HepG2 (cell line): Measurements from ENCODE around the gene MLLT1.

Experiments
- KAT7 ChIP-seq: IDR thresholded peaks from 2 replicates; pipeline ENCODE4 v1.6.1; 2018; ENCODE audit warnings: borderline replicate concordance, missing compliant biosample characterization
- SIN3A ChIP-seq: IDR thresholded peaks from 2 replicates; pipeline ENCODE4 v1.6.1; 2011; ENCODE audit warnings: low read depth, mild to moderate bottlenecking, control low read depth, low read length, borderline replicate concordance
- SRF ChIP-seq: IDR thresholded peaks from 2 replicates; pipeline ENCODE4 v1.6.1; 2011; ENCODE audit warnings: mild to moderate bottlenecking, low read depth, low read length, moderate library complexity
- TF ChIP-seq, protein P1 (sequence below): sonication (generic); formaldehyde crosslinking; IDR thresholded peaks from 2 replicates; pipeline ENCODE4 v1.5.0; 2020; ENCODE audit warnings: mild to moderate bottlenecking, missing genetic modification reagents, moderate library complexity

DNA sequence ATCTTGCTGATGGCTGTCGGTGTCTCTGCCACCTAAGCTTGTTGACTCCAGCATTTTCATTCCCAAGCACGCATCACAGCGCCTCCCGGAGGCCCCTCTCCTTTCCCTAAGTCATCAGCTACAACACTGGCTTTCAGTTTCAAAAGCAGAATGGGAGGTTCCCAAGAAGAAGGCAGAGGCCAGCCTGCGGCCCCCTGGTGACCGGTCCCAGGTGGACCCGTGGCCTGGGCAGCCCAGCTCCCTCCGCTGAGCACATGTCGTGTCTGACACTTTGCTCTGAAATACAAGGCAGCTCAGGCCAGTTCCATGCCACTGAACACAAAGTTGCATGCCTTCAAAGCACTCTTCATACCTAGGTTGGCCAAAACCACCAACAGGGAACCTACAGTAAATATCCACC is 8.5 kb downstream of the MLLT1 start:
- TF ChIP-seq, protein P1, sequence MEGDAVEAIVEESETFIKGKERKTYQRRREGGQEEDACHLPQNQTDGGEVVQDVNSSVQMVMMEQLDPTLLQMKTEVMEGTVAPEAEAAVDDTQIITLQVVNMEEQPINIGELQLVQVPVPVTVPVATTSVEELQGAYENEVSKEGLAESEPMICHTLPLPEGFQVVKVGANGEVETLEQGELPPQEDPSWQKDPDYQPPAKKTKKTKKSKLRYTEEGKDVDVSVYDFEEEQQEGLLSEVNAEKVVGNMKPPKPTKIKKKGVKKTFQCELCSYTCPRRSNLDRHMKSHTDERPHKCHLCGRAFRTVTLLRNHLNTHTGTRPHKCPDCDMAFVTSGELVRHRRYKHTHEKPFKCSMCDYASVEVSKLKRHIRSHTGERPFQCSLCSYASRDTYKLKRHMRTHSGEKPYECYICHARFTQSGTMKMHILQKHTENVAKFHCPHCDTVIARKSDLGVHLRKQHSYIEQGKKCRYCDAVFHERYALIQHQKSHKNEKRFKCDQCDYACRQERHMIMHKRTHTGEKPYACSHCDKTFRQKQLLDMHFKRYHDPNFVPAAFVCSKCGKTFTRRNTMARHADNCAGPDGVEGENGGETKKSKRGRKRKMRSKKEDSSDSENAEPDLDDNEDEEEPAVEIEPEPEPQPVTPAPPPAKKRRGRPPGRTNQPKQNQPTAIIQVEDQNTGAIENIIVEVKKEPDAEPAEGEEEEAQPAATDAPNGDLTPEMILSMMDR, result no peak
- TF ChIP-seq SRF, result no peak
- no peak for TF ChIP-seq KAT7 (CRISPR knock-in tag)
- no peak for TF ChIP-seq SIN3A
